GM10266 (cell line): Measurements from ENCODE around the gene GREM1.

Experiments used
- DNase-seq: peaks from one replicate; pipeline ENCODE4 v3.0.0; 2012; ENCODE audit errors: extremely low spot score
- CTCF ChIP-seq: IDR thresholded peaks from 2 replicates; pipeline ENCODE4 v1.5.1; 2012; ENCODE audit warnings: mild to moderate bottlenecking, low read depth; ENCODE audit not compliant: control insufficient read depth, insufficient read depth; ENCODE audit errors: missing control alignments

Gene GREM1

DNA sequence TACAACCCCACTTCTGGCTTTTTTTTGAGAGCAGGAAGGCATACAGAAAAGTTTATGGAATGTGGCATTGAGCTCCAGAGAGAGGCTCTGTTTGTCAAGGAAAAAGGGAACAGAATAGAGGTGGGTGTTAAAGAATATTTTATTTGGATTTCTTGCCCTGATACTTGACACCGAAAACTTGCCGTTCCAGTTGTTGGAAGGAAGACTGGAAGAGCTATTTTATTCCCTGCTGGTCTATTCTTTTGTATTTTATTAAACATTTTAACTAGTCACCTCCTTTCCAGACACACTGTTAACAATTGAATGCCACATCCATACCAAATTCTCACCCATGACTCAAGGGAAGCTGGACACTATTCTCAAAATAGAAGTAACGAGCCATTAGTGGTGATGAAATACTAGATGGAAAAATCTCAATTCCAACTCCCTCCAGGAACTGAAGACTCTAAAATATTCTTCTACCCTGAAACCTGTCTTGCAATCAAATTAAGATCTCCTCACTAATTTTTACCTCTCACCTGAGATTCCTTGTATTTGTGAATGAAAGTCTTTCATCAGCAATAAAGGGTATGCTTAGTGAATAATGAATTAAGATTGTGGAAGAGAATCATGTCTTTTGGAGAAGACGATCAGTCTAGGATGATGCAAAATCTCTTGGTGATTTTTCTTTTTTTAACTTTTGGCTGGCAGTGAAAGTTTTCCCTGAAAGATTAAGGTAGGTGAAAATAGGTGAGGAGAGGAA, 28.5 kb downstream of the GREM1 start:
- DNase-seq = no peak
- no peak for TF ChIP-seq CTCF

- no peak for TF ChIP-seq CTCF
- no peak for DNase-seq
Observed at GRCh38 chr15:32747921-32748342, 30.1 kb downstream of the GREM1 start.

- DNase-seq = no peak
- no peak for TF ChIP-seq CTCF
Observed at GRCh38 chr15:32750979-32751378, 33.2 kb downstream of the GREM1 start.

- TF ChIP-seq CTCF = no peak
- DNase-seq = no peak
Observed at GRCh38 chr15:32757426-32757825, 39.6 kb downstream of the GREM1 start.

DNA sequence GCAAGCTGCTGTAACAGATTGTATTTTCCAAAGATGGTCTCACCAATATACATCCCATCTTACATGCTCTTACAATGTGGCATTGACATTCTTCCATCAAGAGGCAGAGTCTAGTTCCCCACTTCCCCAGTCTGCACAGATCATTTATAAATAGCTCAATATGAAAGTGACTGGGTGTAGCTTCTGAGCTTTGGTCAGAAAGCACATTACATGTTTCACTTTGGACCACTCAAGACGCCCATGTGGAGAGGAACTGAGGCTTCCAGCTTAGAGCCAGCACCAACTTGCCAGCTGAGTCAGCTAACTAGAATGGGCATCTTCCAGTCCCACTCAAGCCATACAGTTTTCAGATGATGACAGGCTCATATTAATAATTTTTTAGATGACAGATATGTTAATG, 45.5 kb downstream of the GREM1 start:
- no peak for TF ChIP-seq CTCF
- no peak for DNase-seq

GRCh38 chr15:32765236-32765635, 47.4 kb downstream of the GREM1 start:
- no peak for DNase-seq
- TF ChIP-seq CTCF = no peak

DNA sequence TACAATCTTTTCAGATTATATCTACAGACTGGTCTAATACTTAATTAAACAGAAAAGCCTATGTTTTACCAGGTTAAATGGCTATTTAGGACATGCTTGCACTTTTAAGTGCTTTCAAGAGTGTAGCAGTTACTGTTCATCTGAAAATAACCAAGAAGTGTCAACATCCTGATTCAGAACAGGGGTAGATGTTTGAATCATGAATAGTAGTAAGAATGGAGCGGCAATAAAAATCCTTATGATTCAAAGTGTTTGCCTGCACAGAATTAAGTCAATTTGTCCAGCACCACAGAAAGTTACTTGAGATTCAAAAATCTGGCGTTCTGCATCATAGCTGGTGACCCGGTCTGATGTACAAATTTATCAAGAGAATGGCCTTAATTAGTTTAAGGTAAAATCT, 48.3 kb downstream of the GREM1 start:
- TF ChIP-seq CTCF = no peak
- no peak for DNase-seq
